Measurements from ENCODE around the gene PTPRD. TPM values are rescaled to one million over a fixed set of nuclear protein-coding genes. Genes with fewer than 3 reads are reported as not detected.

Gene PTPRD
- total and polyA plus RNA-seq, 2 donors from 2014 or later = 6.4 to 78.9 TPM

DNA sequence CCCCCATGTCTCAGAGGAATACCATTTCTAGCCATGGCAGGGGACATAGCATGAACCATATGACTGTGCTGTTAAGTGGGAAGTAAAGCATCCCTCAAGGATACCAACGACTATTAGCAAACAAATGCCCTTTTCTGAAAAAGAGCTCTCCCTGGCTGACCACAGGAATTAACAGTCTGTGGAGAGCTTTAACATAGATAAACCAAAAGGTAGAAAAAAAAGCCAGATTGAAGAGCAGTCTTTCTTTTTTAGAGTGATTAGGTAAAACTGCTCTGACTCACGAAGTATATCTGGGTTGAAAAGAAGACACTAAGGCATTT, 2280.5 kb downstream of the PTPRD start:
- TF ChIP-seq, protein P1, sequence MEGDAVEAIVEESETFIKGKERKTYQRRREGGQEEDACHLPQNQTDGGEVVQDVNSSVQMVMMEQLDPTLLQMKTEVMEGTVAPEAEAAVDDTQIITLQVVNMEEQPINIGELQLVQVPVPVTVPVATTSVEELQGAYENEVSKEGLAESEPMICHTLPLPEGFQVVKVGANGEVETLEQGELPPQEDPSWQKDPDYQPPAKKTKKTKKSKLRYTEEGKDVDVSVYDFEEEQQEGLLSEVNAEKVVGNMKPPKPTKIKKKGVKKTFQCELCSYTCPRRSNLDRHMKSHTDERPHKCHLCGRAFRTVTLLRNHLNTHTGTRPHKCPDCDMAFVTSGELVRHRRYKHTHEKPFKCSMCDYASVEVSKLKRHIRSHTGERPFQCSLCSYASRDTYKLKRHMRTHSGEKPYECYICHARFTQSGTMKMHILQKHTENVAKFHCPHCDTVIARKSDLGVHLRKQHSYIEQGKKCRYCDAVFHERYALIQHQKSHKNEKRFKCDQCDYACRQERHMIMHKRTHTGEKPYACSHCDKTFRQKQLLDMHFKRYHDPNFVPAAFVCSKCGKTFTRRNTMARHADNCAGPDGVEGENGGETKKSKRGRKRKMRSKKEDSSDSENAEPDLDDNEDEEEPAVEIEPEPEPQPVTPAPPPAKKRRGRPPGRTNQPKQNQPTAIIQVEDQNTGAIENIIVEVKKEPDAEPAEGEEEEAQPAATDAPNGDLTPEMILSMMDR (IDR thresholded peaks at IDR 0.05; ENCODE audit: borderline replicate concordance, extremely low read depth, insufficient read depth) = no peak
- intact Hi-C loops (cut with DNase I) = no loop called here
- peaks cover 0 to 5% (median 4%) of the 10 kb centered on the region in 3 donors for H3K4me1 ChIP-seq (ENCODE audit: control insufficient read depth in 2 of 3, insufficient read depth in 2 of 3, low read depth in 1 of 3, low read length in 3 of 3)
- no peak overlapping the region for H3K9ac ChIP-seq (ENCODE audit: low read length in 3 of 3)
- no peaks in the 10 kb centered on the region for H3K27me3 ChIP-seq (ENCODE audit: control insufficient read depth, insufficient read depth, low read length)
- no peaks in the 10 kb centered on the region for H3K9me3 ChIP-seq (ENCODE audit: control insufficient read depth in 2 of 3, insufficient read depth in 1 of 3, low read length in 3 of 3)
- H3K27ac ChIP-seq (ENCODE audit: low read depth in 2 of 2, low read length in 2 of 2) = peak overlapping the region in 1 of 2 donors; percentile 28
- H3K36me3 ChIP-seq (ENCODE audit: control insufficient read depth in 2 of 3, insufficient read depth in 3 of 3, low read length in 3 of 3) = no peaks in the 10 kb centered on the region
- DNase-seq (no peak), FAIRE-seq (no peak)
- no peak overlapping the region for H3K4me3 ChIP-seq (ENCODE audit: low read length in 3 of 3)

DNA sequence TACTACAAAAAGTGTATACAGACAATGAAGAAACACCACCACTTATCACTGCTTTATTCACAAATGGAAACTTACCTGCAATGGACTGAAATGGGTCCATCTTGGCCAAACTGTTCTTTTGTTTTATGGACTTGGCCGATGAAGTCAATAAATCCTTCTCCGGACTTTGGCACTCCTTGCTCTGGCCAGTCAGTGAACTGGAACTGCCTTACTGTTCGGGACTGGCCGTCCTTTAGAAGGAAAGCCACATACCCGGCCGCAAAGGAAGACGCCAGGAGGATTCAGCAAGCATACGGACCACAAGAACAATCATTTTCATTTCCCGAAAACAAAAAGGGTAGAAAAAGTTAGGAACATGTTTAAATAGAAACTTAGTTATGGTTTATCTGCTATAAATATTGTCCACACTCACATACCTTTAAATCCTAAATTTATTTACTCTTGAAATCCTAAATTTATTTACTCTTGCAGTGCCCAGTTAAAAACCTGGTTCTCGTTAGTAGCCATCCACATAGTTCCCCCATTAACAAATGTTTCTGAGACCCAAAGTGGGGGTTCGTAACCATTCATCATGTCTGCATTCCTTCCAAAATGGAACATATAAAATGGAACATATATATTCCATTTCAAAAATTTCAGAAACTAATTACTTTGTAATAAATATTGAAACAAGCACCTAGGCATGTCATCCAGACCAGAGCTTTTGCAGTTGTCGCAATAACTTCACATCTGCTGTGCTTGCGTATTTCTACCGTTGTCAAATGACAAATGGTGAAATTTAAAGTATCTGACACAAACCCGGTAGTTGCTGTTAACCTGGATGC, 2281.1 kb downstream of the PTPRD start:
- intact Hi-C loops (cut with DNase I) = no loop called here
- Histone ChIP-seq H3K4me1 (ENCODE audit: control insufficient read depth in 2 of 3, insufficient read depth in 2 of 3, low read depth in 1 of 3, low read length in 3 of 3) (peaks cover 0 to 4% (median 2%) of the 10 kb centered on the region in 3 donors), H3K9ac (ENCODE audit: low read length in 3 of 3) (no peak overlapping the region), H3K4me3 (ENCODE audit: low read length in 3 of 3) (peak overlapping the region in 1 of 3 donors; percentile 3), H3K36me3 (ENCODE audit: control insufficient read depth in 2 of 3, insufficient read depth in 3 of 3, low read length in 3 of 3) (no peaks in the 10 kb centered on the region), H3K27me3 (ENCODE audit: control insufficient read depth, insufficient read depth, low read length) (no peaks in the 10 kb centered on the region), H3K27ac (ENCODE audit: low read depth in 2 of 2, low read length in 2 of 2) (peak overlapping the region; percentile 28 to 48), H3K9me3 (ENCODE audit: control insufficient read depth in 2 of 3, insufficient read depth in 1 of 3, low read length in 3 of 3) (no peaks in the 10 kb centered on the region)
- peak in 3 of 5 donors; percentile 16 to 41 (median 16) for DNase-seq
- FAIRE-seq = no peak
- TF ChIP-seq, protein P1 (IDR thresholded peaks at IDR 0.05; ENCODE audit: borderline replicate concordance, extremely low read depth, insufficient read depth) = no peak

DNA sequence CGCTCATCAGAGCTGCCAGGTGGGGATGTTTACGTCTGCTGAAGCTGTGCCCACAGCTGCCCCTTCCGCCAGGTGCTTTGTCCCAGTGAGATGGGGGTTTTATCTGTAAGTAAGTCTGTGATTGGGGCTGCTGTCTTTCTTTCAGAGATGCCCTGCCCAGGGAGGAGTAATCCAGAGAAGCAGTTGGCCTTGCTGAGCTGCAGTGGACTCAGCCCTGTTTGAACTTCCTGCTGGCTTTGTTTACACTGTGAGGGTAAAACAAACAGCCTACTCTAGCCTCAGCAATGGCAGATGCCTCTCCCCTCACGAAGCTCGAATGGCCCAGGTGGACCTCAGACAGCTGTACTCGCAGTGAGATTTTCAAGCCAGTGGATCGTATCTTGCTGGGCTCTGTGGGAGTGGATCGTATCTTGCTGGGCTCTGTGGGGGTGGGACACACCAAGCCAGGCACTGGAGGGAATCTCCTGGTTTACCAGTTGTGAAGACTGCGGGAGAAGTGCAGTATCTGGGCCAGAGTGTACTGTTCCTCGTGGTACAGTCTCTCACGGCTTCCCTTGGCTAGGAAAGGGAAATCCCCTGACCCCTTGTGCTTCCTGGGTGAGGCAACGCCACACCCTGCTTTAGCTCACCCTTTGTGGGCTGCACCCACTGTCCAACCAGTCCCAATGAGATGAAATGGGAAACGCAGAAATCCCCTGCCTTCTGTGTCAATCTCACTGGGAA, 2283.1 kb downstream of the PTPRD start:
- H3K27me3 ChIP-seq (ENCODE audit: control insufficient read depth, insufficient read depth, low read length) = no peaks in the 10 kb centered on the region
- FAIRE-seq (no peak), DNase-seq (peak in 1 of 5 donors; percentile 22)
- TF ChIP-seq, protein P1 (IDR thresholded peaks at IDR 0.05; ENCODE audit: borderline replicate concordance, extremely low read depth, insufficient read depth) = no peak
- intact Hi-C loops (cut with DNase I) = no loop called here
- no peak overlapping the region for H3K27ac ChIP-seq (ENCODE audit: low read depth in 2 of 2, low read length in 2 of 2)
- H3K9me3 ChIP-seq (ENCODE audit: control insufficient read depth in 2 of 3, insufficient read depth in 1 of 3, low read length in 3 of 3) = no peaks in the 10 kb centered on the region
- peaks cover 0 to 4% (median 2%) of the 10 kb centered on the region in 3 donors for H3K4me1 ChIP-seq (ENCODE audit: control insufficient read depth in 2 of 3, insufficient read depth in 2 of 3, low read depth in 1 of 3, low read length in 3 of 3)
- H3K4me3 ChIP-seq (ENCODE audit: low read length in 3 of 3) = no peak overlapping the region
- no peak overlapping the region for H3K9ac ChIP-seq (ENCODE audit: low read length in 3 of 3)
- no peaks in the 10 kb centered on the region for H3K36me3 ChIP-seq (ENCODE audit: control insufficient read depth in 2 of 3, insufficient read depth in 3 of 3, low read length in 3 of 3)

Measured in kidney (tissue), 14 donors.